ENCODE measurements around the gene MS4A3.

The MS4A3 gene

GRCh38 chr11:60077981-60078380 is 21.5 kb downstream of the MS4A3 start:
- TF ChIP-seq CTCF (conservative IDR thresholded peaks at IDR 0.05; ENCODE audit: low read depth, low read length): no peak
- Histone ChIP-seq H3K79me2 (ENCODE audit: insufficient read depth, low read depth) (no peaks in the 10 kb centered on the region), H3K36me3 (ENCODE audit: insufficient read depth) (no peaks in the 10 kb centered on the region), H3K27ac (no peak overlapping the region), H2AFZ (ENCODE audit: low read depth) (no peak overlapping the region), H3K4me3 (IDR thresholded peaks at IDR 0.05; ENCODE audit: insufficient read depth, low read depth, low read length) (no peak overlapping the region), H3K27me3 (ENCODE audit: insufficient read depth, low read depth) (no peaks in the 10 kb centered on the region), H4K20me1 (ENCODE audit: insufficient read depth) (no peaks in the 10 kb centered on the region), H3K4me2 (no peak overlapping the region), H3K4me1 (ENCODE audit: low read depth, poor library complexity, severe bottlenecking) (no peaks in the 10 kb centered on the region), H3K9ac (no peak overlapping the region)

GRCh38 chr11:60078745-60079144 is 22.3 kb downstream of the MS4A3 start:
- H3K36me3 ChIP-seq (ENCODE audit: insufficient read depth): no peaks in the 10 kb centered on the region
- no peak overlapping the region for H3K4me2 ChIP-seq
- no peak for TF ChIP-seq CTCF (conservative IDR thresholded peaks at IDR 0.05; ENCODE audit: low read depth, low read length)
- no peaks in the 10 kb centered on the region for H3K4me1 ChIP-seq (ENCODE audit: low read depth, poor library complexity, severe bottlenecking)
- no peaks in the 10 kb centered on the region for H3K27me3 ChIP-seq (ENCODE audit: insufficient read depth, low read depth)
- H2AFZ ChIP-seq (ENCODE audit: low read depth): no peak overlapping the region
- no peaks in the 10 kb centered on the region for H4K20me1 ChIP-seq (ENCODE audit: insufficient read depth)
- no peak overlapping the region for H3K27ac ChIP-seq
- H3K79me2 ChIP-seq (ENCODE audit: insufficient read depth, low read depth): no peaks in the 10 kb centered on the region
- H3K9ac ChIP-seq: no peak overlapping the region
- H3K4me3 ChIP-seq (IDR thresholded peaks at IDR 0.05; ENCODE audit: insufficient read depth, low read depth, low read length): no peak overlapping the region

GRCh38 chr11:60080535-60080934 is 24.1 kb downstream of the MS4A3 start:
- Histone ChIP-seq H3K36me3 (ENCODE audit: insufficient read depth) (no peaks in the 10 kb centered on the region), H3K27ac (no peak overlapping the region), H3K9ac (no peak overlapping the region), H4K20me1 (ENCODE audit: insufficient read depth) (no peaks in the 10 kb centered on the region), H3K4me2 (no peak overlapping the region), H3K4me1 (ENCODE audit: low read depth, poor library complexity, severe bottlenecking) (no peaks in the 10 kb centered on the region), H3K27me3 (ENCODE audit: insufficient read depth, low read depth) (no peaks in the 10 kb centered on the region), H3K79me2 (ENCODE audit: insufficient read depth, low read depth) (no peaks in the 10 kb centered on the region), H2AFZ (ENCODE audit: low read depth) (no peak overlapping the region), H3K4me3 (IDR thresholded peaks at IDR 0.05; ENCODE audit: insufficient read depth, low read depth, low read length) (no peak overlapping the region)
- no peak for TF ChIP-seq CTCF (conservative IDR thresholded peaks at IDR 0.05; ENCODE audit: low read depth, low read length)

- H3K27ac ChIP-seq: no peak overlapping the region
Measured at GRCh38 chr11:60084631-60085273, 28.3 kb downstream of the MS4A3 start.

More at GRCh38 chr11:60084631-60085273, 28.3 kb downstream of the MS4A3 start:
- Histone ChIP-seq H3K79me2 (ENCODE audit: insufficient read depth, low read depth) (no peaks in the 10 kb centered on the region), H3K4me1 (ENCODE audit: low read depth, poor library complexity, severe bottlenecking) (no peaks in the 10 kb centered on the region), H3K4me3 (IDR thresholded peaks at IDR 0.05; ENCODE audit: insufficient read depth, low read depth, low read length) (no peak overlapping the region), H3K36me3 (ENCODE audit: insufficient read depth) (no peaks in the 10 kb centered on the region), H3K27me3 (ENCODE audit: insufficient read depth, low read depth) (no peaks in the 10 kb centered on the region), H4K20me1 (ENCODE audit: insufficient read depth) (no peaks in the 10 kb centered on the region), H3K4me2 (no peak overlapping the region), H3K9ac (no peak overlapping the region), H2AFZ (ENCODE audit: low read depth) (no peak overlapping the region)
- TF ChIP-seq CTCF (conservative IDR thresholded peaks at IDR 0.05; ENCODE audit: low read depth, low read length): no peak
